Ovary (tissue), 3 donors: Measurements from ENCODE around the gene FBXO42.

Source experiments
- EP300 ChIP-seq: sonication (generic); formaldehyde crosslinking; IDR thresholded peaks from one replicate; pipeline ENCODE4 v1.6.1; 2017; ENCODE audit warnings: antibody characterized with exemption
- POLR2A ChIP-seq: fragments of 450-650 bp; IDR thresholded peaks from one replicate; pipeline ENCODE4 v1.6.1; 2017; ENCODE audit warnings: antibody characterized with exemption, mild to moderate bottlenecking, moderate library complexity
- TF ChIP-seq, protein P1 (sequence below), 3 donors: fragments of 450-650 bp in 2 of 3; fragments of 200-600 bp in 1 of 3; IDR thresholded peaks; one replicate each; pipeline versions ENCODE4 v1.5.1 to v1.8.0; 2016 to 2022; ENCODE audit warnings: antibody characterized with exemption in 3 of 3, mild to moderate bottlenecking in 1 of 3
- donor health status: DM: no; HTN: no; CAD: no.

DNA sequence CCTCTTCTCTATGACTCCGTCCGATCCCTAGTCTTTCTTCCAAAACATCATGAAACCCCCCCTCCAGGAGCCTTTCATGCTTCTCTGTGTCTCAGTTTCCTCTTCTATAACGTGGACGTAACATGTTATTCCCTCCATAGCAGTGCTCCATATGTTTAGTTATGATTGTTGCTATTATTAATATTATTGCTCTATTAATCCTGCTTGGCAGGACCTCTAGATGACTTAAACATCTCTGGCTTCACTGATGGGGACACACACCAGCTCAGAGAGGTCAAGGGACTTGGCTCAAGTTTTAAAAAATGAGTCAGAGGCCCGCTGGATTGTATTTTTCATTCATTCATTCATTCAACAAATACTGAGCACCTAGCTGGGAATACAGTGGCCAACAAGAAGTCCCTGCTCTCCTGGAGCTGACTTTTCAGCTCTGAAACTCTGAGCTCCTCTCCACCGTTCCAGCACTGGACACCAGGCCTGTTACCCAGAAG, 114.9 kb downstream of the FBXO42 start:
- TF ChIP-seq, protein P1, sequence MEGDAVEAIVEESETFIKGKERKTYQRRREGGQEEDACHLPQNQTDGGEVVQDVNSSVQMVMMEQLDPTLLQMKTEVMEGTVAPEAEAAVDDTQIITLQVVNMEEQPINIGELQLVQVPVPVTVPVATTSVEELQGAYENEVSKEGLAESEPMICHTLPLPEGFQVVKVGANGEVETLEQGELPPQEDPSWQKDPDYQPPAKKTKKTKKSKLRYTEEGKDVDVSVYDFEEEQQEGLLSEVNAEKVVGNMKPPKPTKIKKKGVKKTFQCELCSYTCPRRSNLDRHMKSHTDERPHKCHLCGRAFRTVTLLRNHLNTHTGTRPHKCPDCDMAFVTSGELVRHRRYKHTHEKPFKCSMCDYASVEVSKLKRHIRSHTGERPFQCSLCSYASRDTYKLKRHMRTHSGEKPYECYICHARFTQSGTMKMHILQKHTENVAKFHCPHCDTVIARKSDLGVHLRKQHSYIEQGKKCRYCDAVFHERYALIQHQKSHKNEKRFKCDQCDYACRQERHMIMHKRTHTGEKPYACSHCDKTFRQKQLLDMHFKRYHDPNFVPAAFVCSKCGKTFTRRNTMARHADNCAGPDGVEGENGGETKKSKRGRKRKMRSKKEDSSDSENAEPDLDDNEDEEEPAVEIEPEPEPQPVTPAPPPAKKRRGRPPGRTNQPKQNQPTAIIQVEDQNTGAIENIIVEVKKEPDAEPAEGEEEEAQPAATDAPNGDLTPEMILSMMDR (IDR thresholded peaks at IDR 0.05) = no peak
- no peak for TF ChIP-seq POLR2A
- no peak for TF ChIP-seq EP300
